Activated CD8-positive, alpha-beta memory T cell treated with anti-CD3 and anti-CD28 coated beads, Interleukin-2, amount 10 ng/mL, durations not matched to agents 7 days and 5 days (primary cell): ENCODE measurements around the gene LRRC49. TPM values are rescaled to one million over a fixed set of nuclear protein-coding genes. Genes with fewer than 3 reads are reported as not detected.

Source experiments
- ATAC-seq: fragments of 150-1000 bp; cut with Tn5 transposase; one replicate; pipeline ENCODE4 v1.10.0; 2021; ENCODE audit warnings: moderate library complexity
- CTCF ChIA-PET: fragments of 350-600 bp; sonication (Branson Sonifier 250); formaldehyde crosslinking; loops from one replicate; lab custom pipeline; 2021; ENCODE audit warnings: antibody characterized with exemption; lab: Charles Lee
- DNase-seq: peaks from one replicate; pipeline ENCODE4 v3.0.0-alpha.2; 2020
- H3K27ac Mint-ChIP-seq: one replicate; pipeline ENCODE4 v1.8.0; 2021; ENCODE audit warnings: mild to moderate bottlenecking, mixed read lengths
- H3K27me3 Mint-ChIP-seq: one replicate; pipeline ENCODE4 v1.8.0; 2021; ENCODE audit warnings: mixed read lengths
- H3K36me3 Mint-ChIP-seq: one replicate; pipeline ENCODE4 v1.8.0; 2021; ENCODE audit warnings: mild to moderate bottlenecking, mixed read lengths
- H3K4me1 Mint-ChIP-seq: one replicate; pipeline ENCODE4 v1.8.0; 2021; ENCODE audit warnings: mixed read lengths
- H3K4me3 Mint-ChIP-seq: one replicate; pipeline ENCODE4 v1.8.0; 2021; ENCODE audit warnings: mild to moderate bottlenecking, moderate library complexity, mixed read lengths
- H3K9me3 Mint-ChIP-seq: one replicate; pipeline ENCODE4 v1.8.0; 2022; ENCODE audit warnings: low read depth, mixed read lengths
- total RNA-seq, 2 experiments: library from RNA; stranded (reverse); gene quantifications; one replicate each; pipeline ENCODE4 v1.2.3, GENCODE V29; 2021

The LRRC49 gene
- total RNA-seq, 2 experiments from 2014 or later = 0.66 TPM; not detected in 1

GRCh38 chr15:71091601-71092000, 199.0 kb downstream of the LRRC49 start:
- H3K9me3 Mint-ChIP-seq = no peaks in the 10 kb centered on the region
- no peak overlapping the region for H3K4me3 Mint-ChIP-seq
- ATAC-seq (no peak), DNase-seq (no peak)
- peaks cover 5% of the 10 kb centered on the region for H3K27me3 Mint-ChIP-seq
- H3K4me1 Mint-ChIP-seq = no peaks in the 10 kb centered on the region
- H3K27ac Mint-ChIP-seq = no peak overlapping the region
- CTCF ChIA-PET = no interaction called here
- no peaks in the 10 kb centered on the region for H3K36me3 Mint-ChIP-seq

GRCh38 chr15:71092056-71092600, 199.5 kb downstream of the LRRC49 start:
- Mint-ChIP-seq H3K27me3 (peaks cover 3% of the 10 kb centered on the region), H3K4me1 (no peaks in the 10 kb centered on the region), H3K9me3 (no peaks in the 10 kb centered on the region), H3K4me3 (no peak overlapping the region), H3K36me3 (no peaks in the 10 kb centered on the region), H3K27ac (no peak overlapping the region)
- CTCF ChIA-PET = no interaction called here
- DNase-seq (no peak), ATAC-seq (no peak)

- ATAC-seq (no peak), DNase-seq (no peak)
- CTCF ChIA-PET = no interaction called here
- no peaks in the 10 kb centered on the region for H3K27me3 Mint-ChIP-seq
- no peaks in the 10 kb centered on the region for H3K9me3 Mint-ChIP-seq
- no peaks in the 10 kb centered on the region for H3K36me3 Mint-ChIP-seq
- no peak overlapping the region for H3K4me3 Mint-ChIP-seq
- no peak overlapping the region for H3K27ac Mint-ChIP-seq
- no peaks in the 10 kb centered on the region for H3K4me1 Mint-ChIP-seq
These were observed 200.7 kb downstream of the LRRC49 start for GRCh38 chr15:71093054-71094024.

GRCh38 chr15:71094137-71094536, 201.5 kb downstream of the LRRC49 start:
- CTCF ChIA-PET = no interaction called here

GRCh38 chr15:71096676-71097075, 204.1 kb downstream of the LRRC49 start:
- H3K4me1 Mint-ChIP-seq = no peaks in the 10 kb centered on the region
- DNase-seq (no peak), ATAC-seq (no peak)
- no peak overlapping the region for H3K4me3 Mint-ChIP-seq
- no peak overlapping the region for H3K27ac Mint-ChIP-seq
- CTCF ChIA-PET = no interaction called here
- H3K27me3 Mint-ChIP-seq = peaks cover 3% of the 10 kb centered on the region
- no peaks in the 10 kb centered on the region for H3K9me3 Mint-ChIP-seq
- no peaks in the 10 kb centered on the region for H3K36me3 Mint-ChIP-seq

More at GRCh38 chr15:71094137-71094536, 201.5 kb downstream of the LRRC49 start:
- no peaks in the 10 kb centered on the region for H3K9me3 Mint-ChIP-seq
- H3K36me3 Mint-ChIP-seq = no peaks in the 10 kb centered on the region
- ATAC-seq (no peak), DNase-seq (no peak)
- H3K27me3 Mint-ChIP-seq = no peaks in the 10 kb centered on the region
- H3K4me3 Mint-ChIP-seq = no peak overlapping the region
- no peaks in the 10 kb centered on the region for H3K4me1 Mint-ChIP-seq
- no peak overlapping the region for H3K27ac Mint-ChIP-seq

- H3K36me3 Mint-ChIP-seq = no peaks in the 10 kb centered on the region
These were observed 205.3 kb downstream of the LRRC49 start for GRCh38 chr15:71097890-71098289.

GRCh38 chr15:71098920-71099319, 206.3 kb downstream of the LRRC49 start:
- no peaks in the 10 kb centered on the region for H3K4me1 Mint-ChIP-seq
- no peak overlapping the region for H3K27ac Mint-ChIP-seq
- H3K4me3 Mint-ChIP-seq = no peak overlapping the region
- H3K27me3 Mint-ChIP-seq = peaks cover 3% of the 10 kb centered on the region
- no peak for ATAC-seq
- H3K9me3 Mint-ChIP-seq = no peaks in the 10 kb centered on the region
- CTCF ChIA-PET = no interaction called here
- no peaks in the 10 kb centered on the region for H3K36me3 Mint-ChIP-seq
- no peak for DNase-seq

More at GRCh38 chr15:71097890-71098289, 205.3 kb downstream of the LRRC49 start:
- Mint-ChIP-seq H3K27me3 (peaks cover 3% of the 10 kb centered on the region), H3K27ac (no peak overlapping the region), H3K9me3 (no peaks in the 10 kb centered on the region), H3K4me3 (no peak overlapping the region), H3K4me1 (no peaks in the 10 kb centered on the region)
- CTCF ChIA-PET = interaction anchor here (0.7 kb wide), 1 partner anchor 226 kb away, joined by 4 read pairs; no protein-coding TSS in a partner anchor
- DNase-seq = no peak
- no peak for ATAC-seq

Other genes starting within 250 kb of the LRRC49 start
- gene UACA, start 129.3 kb upstream of the LRRC49 start, total RNA-seq = 1 to 10 TPM in 1 of 2 experiments, under 1 TPM in 1; 0.61 to 1.0 TPM
- gene LARP6, start 38.7 kb upstream of the LRRC49 start, total RNA-seq = not detected
- gene THAP10, start 393 bp upstream of the LRRC49 start, total RNA-seq = under 1 TPM; 0.20 to 0.47 TPM
- not detected for gene THSD4, start 222.6 kb downstream of the LRRC49 start, total RNA-seq